DOHH2 (cell line): ENCODE data around the gene TNRC6B.

Experiments used
- EZH2phosphoT487 ChIP-seq: fragments of 200-600 bp; sonication (generic); IDR thresholded peaks from 2 replicates; pipeline ENCODE4 v1.6.1; 2017; ENCODE audit warnings: borderline replicate concordance, mild to moderate bottlenecking, antibody characterized with exemption, low read length, moderate library complexity, mixed read lengths
- TF ChIP-seq, protein P1 (sequence below): fragments of 200-600 bp; sonication (generic); IDR thresholded peaks from one replicate; pipeline ENCODE4 v1.5.1; 2014; ENCODE audit warnings: antibody characterized with exemption, mild to moderate bottlenecking, low read depth, low read length; ENCODE audit not compliant: poor library complexity, severe bottlenecking

DNA sequence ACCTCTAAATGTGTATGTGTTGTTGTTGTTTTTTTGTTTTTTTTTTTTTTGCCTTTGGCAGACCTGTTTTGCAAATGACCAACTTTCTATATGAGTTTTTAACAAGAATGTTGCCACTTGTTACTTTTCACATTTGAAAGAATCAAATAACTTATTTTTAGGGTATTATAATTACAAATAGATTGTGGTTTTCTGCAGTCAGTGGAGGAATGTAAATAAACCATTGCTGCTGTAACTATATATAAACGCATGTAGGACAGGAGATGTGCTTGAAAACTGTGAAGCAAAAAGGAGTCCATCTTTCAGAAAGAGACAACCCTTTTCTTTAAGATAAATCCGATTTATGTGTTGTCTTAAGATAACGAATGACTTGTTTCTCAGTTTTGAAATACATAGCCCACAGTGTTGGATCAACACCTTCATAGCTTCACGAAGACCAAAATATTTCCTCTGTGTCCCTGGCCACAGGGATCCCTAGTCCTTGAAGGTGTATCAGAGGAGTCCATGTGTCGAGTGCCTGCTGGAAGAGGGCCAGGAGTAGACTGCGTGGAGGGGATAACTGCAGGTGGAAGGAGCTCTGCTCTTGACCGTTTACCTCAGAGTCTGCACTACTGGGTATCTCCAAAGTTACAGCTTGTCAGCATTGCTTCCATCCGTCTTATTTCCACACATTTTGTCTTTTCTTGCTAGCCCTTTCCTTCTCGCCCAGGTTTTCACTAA, 24.7 kb downstream of the TNRC6B start:
- TF ChIP-seq, protein P1, sequence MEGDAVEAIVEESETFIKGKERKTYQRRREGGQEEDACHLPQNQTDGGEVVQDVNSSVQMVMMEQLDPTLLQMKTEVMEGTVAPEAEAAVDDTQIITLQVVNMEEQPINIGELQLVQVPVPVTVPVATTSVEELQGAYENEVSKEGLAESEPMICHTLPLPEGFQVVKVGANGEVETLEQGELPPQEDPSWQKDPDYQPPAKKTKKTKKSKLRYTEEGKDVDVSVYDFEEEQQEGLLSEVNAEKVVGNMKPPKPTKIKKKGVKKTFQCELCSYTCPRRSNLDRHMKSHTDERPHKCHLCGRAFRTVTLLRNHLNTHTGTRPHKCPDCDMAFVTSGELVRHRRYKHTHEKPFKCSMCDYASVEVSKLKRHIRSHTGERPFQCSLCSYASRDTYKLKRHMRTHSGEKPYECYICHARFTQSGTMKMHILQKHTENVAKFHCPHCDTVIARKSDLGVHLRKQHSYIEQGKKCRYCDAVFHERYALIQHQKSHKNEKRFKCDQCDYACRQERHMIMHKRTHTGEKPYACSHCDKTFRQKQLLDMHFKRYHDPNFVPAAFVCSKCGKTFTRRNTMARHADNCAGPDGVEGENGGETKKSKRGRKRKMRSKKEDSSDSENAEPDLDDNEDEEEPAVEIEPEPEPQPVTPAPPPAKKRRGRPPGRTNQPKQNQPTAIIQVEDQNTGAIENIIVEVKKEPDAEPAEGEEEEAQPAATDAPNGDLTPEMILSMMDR, result no peak
- no peak for TF ChIP-seq EZH2phosphoT487
